GM23248 (cell line): ENCODE measurements around the gene SRSF11. TPM values are rescaled to one million over a fixed set of nuclear protein-coding genes. Genes with fewer than 3 reads are reported as not detected.

Experiments used
- DNase-seq: peaks from one replicate; pipeline ENCODE4 v3.0.0-alpha.2; 2015
- H2AFZ ChIP-seq: fragments of 200-600 bp; sonication (generic); 2 replicates; pipeline ENCODE4 v1.6.1; 2016; ENCODE audit warnings: antibody characterized with exemption
- H3F3A ChIP-seq: fragments of 200-600 bp; sonication (generic); 2 replicates; pipeline ENCODE4 v1.6.1; 2016; ENCODE audit warnings: mild to moderate bottlenecking, antibody characterized with exemption, mixed run types; ENCODE audit not compliant: insufficient read depth
- H3K27ac ChIP-seq: fragments of 200-600 bp; sonication (generic); 2 replicates; pipeline ENCODE4 v1.5.1; 2016; ENCODE audit warnings: mild to moderate bottlenecking
- H3K27me3 ChIP-seq: fragments of 200-600 bp; sonication (generic); replicated peaks from 2 replicates; pipeline ENCODE4 v1.6.1; 2016; ENCODE audit warnings: mild to moderate bottlenecking; ENCODE audit not compliant: insufficient read depth
- H3K36me3 ChIP-seq: fragments of 200-600 bp; sonication (generic); 2 replicates; pipeline ENCODE4 v1.6.1; 2016; ENCODE audit warnings: low read depth, mild to moderate bottlenecking
- H3K4me1 ChIP-seq: fragments of 200-600 bp; sonication (generic); 2 replicates; pipeline ENCODE4 v1.6.1; 2016; ENCODE audit warnings: mild to moderate bottlenecking; ENCODE audit not compliant: insufficient read depth
- H3K4me2 ChIP-seq: fragments of 200-600 bp; sonication (generic); one replicate; pipeline ENCODE4 v1.6.1; 2016; ENCODE audit warnings: mild to moderate bottlenecking; ENCODE audit not compliant: unreplicated experiment
- H3K4me3 ChIP-seq: fragments of 200-600 bp; sonication (generic); 2 replicates; pipeline ENCODE4 v1.5.1; 2016; ENCODE audit warnings: mild to moderate bottlenecking
- H3K79me2 ChIP-seq: fragments of 200-600 bp; sonication (generic); 2 replicates; pipeline ENCODE4 v1.6.1; 2016; ENCODE audit warnings: mild to moderate bottlenecking; ENCODE audit not compliant: insufficient read depth
- H3K9ac ChIP-seq: fragments of 200-600 bp; sonication (generic); 2 replicates; pipeline ENCODE4 v1.6.1; 2016; ENCODE audit warnings: mild to moderate bottlenecking
- H3K9me2 ChIP-seq: fragments of 200-600 bp; sonication (generic); 2 replicates; pipeline ENCODE4 v1.6.1; 2016; ENCODE audit warnings: mixed run types, mild to moderate bottlenecking, moderate library complexity; ENCODE audit not compliant: insufficient read depth
- H3K9me3 ChIP-seq: fragments of 200-600 bp; sonication (generic); one replicate; pipeline ENCODE4 v1.6.1; 2017; ENCODE audit warnings: low read depth
- H4K20me1 ChIP-seq: fragments of 200-600 bp; sonication (generic); 2 replicates; pipeline ENCODE4 v1.6.0; 2016; ENCODE audit not compliant: insufficient read depth
- EZH2 ChIP-seq: fragments of 200-600 bp; sonication (generic); IDR thresholded peaks from 2 replicates; pipeline ENCODE4 v1.6.1; 2018; ENCODE audit warnings: antibody characterized with exemption, mild to moderate bottlenecking; ENCODE audit not compliant: insufficient read depth, poor library complexity, severe bottlenecking
- EZH2phosphoT487 ChIP-seq: fragments of 200-600 bp; sonication (generic); IDR thresholded peaks from 2 replicates; pipeline ENCODE4 v1.6.1; 2018; ENCODE audit warnings: antibody characterized with exemption, moderate library complexity, mild to moderate bottlenecking, low read depth; ENCODE audit not compliant: insufficient read depth
- WGBS, 2 experiments: methylation state at CpG; one replicate each; pipeline ENCODE4 v1.1.6; 2015 to 2017; ENCODE audit warnings: low lambda C conversion rate in 2 of 2, low coverage in 1 of 2; ENCODE audit errors: missing lambda C conversion rate in 2 of 2; 5-methylcytosine and 5-hydroxymethylcytosine counted together
- in situ Hi-C: fragments of 300-500 bp; cut with MboI; formaldehyde crosslinking; loops from 2 replicates; pipeline ENCODE4 v1.15.0; 2020
- polyA plus RNA-seq: library from polyadenylated mRNA; unstranded; fragments of >200 nt; fragmentation: Nextera tagmentation; extraction: Ambion mirVana; gene quantifications from 2 replicates; pipeline ENCODE4 v1.2.1, GENCODE V29; 2016
- total RNA-seq: library from RNA; depleted of rRNA; stranded (reverse); fragments of >200 nt; shearing (Covaris generic); gene quantifications from 2 replicates; pipeline ENCODE4 v1.2.3, GENCODE V29; 2014

SRSF11 gene
- total and polyA plus RNA-seq, 2 experiments from 2014 or later, result 110 to 157 TPM

DNA sequence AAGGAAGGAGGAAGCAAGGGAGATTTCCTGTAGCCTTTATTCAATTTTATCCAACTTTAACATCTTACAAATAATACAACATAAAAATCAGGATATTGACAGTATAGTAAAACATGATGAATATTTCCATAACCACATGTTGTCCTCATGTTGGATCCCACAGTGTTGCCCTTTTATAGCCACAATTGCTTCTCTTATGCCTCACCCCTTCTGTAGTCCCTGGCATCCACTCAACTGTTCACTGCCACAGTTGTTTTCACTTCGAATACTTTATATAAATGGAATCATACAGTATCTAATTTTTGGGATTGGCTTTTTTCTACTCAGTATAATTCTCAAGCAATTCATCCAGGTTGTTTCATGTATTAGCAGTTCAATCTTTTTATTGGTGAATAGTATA, 44.8 kb downstream of the SRSF11 start:
- H3K9ac ChIP-seq, result no peak overlapping the region
- no peaks in the 10 kb centered on the region for H3K27me3 ChIP-seq
- peaks cover 2% of the 10 kb centered on the region; the same call in 1 of the 2 replicates for H3F3A ChIP-seq
- H2AFZ ChIP-seq, result no peak overlapping the region
- no peak for DNase-seq
- H3K4me3 ChIP-seq, result no peak overlapping the region
- in situ Hi-C loops, result no loop called here
- H3K9me3 ChIP-seq, result no peaks in the 10 kb centered on the region
- no peak overlapping the region for H3K4me2 ChIP-seq
- no peaks in the 10 kb centered on the region for H4K20me1 ChIP-seq
- H3K79me2 ChIP-seq, result no peaks in the 10 kb centered on the region
- no peaks in the 10 kb centered on the region for H3K4me1 ChIP-seq
- TF ChIP-seq EZH2phosphoT487 (no peak), EZH2 (no peak)
- H3K36me3 ChIP-seq, result peaks cover 30% of the 10 kb centered on the region
- WGBS, 2 experiments, result 100% methylated on average over 1 of the region's 1 CpG
- no peaks in the 10 kb centered on the region for H3K9me2 ChIP-seq
- no peak overlapping the region for H3K27ac ChIP-seq

DNA sequence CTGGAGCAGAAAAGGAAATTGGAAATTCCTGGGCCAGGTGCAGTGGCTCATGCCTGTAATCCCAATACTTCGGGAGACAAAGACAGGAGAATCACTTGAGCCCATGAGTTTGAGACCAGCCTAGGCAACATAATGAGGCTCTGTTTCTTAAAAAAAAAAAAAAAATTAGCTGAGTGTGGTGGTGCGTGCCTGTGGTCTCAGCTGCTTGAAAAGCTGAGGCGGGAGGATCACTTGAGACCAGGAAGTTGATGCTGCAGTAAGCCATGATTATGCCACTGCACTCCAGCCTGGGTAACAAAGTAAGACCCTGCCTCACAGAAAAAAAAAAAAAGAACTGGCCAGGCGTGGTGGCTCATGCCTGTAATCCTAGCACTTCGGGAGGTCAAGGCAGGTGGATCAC, 56.7 kb downstream of the SRSF11 start:
- in situ Hi-C loops, result no loop called here
- 92 to 99% methylated on average over 5 of the region's 5 CpGs for WGBS, 2 experiments

DNA sequence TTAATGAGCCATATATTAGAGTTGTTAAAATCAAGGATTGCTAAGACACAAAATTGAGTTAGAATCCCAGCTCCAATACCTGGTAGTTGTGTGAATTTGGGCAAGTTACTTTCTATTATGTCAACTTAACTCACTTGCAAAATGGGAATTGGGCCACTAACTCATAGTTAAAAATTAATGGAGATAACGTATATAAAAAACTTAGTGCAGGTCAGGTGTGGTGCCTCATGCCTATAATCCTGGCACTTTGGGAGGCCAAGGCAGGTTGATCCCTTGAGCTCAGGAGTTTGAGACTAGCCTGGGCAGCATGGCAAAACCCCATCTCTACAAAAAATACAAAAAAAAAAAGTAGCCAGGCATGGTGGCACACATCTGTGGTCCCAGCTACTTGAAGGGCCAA, 57.5 kb downstream of the SRSF11 start:
- Histone ChIP-seq H3K9me2 (no peaks in the 10 kb centered on the region), H3K36me3 (peaks cover 10% of the 10 kb centered on the region), H3F3A (no peaks in the 10 kb centered on the region), H3K4me2 (no peak overlapping the region), H3K27ac (no peak overlapping the region), H3K4me1 (peaks cover 5% of the 10 kb centered on the region; the same call in 1 of the 2 replicates), H3K27me3 (no peaks in the 10 kb centered on the region), H3K9ac (no peak overlapping the region), H3K4me3 (no peak overlapping the region), H3K9me3 (no peaks in the 10 kb centered on the region), H4K20me1 (no peaks in the 10 kb centered on the region), H2AFZ (no peak overlapping the region), H3K79me2 (peaks cover 6% of the 10 kb centered on the region; the same call in 1 of the 2 replicates)
- no peak for TF ChIP-seq EZH2
- no peak for TF ChIP-seq EZH2phosphoT487
- DNase-seq, result no peak
- in situ Hi-C loops, result no loop called here
- WGBS, 2 experiments, result 88 to 100% methylated on average over 1 of the region's 1 CpG

More for the DNA sequence above, 56.7 kb downstream of the SRSF11 start:
- Histone ChIP-seq H3K9me2 (no peaks in the 10 kb centered on the region), H2AFZ (no peak overlapping the region), H3K36me3 (peaks cover 10% of the 10 kb centered on the region), H4K20me1 (no peaks in the 10 kb centered on the region), H3K4me2 (no peak overlapping the region), H3K9me3 (no peaks in the 10 kb centered on the region), H3K9ac (no peak overlapping the region), H3K79me2 (peaks cover 10% of the 10 kb centered on the region; the same call in 1 of the 2 replicates), H3K27ac (no peak overlapping the region), H3K4me1 (peaks cover 5% of the 10 kb centered on the region; the same call in 1 of the 2 replicates), H3K27me3 (no peaks in the 10 kb centered on the region), H3K4me3 (no peak overlapping the region), H3F3A (no peaks in the 10 kb centered on the region)
- no peak for DNase-seq
- no peak for TF ChIP-seq EZH2phosphoT487
- TF ChIP-seq EZH2, result no peak

DNA sequence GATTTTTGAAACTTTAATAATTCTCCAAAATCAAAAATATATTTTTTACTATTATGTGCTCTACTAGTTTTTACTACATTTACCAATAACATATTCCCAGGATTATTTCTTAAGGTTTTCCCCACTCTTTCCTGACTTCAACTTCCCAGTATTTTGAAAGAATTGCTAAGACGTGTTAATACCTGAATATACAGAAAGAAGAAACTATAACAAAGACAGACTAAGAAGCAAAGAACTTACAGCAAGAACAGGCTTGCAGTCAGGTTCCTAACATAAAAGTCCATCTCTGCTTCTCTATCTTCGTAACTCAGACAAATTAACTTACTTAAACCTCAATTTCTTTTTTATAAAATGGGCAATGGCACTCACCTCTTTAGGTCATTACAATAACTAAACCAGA, 63.2 kb downstream of the SRSF11 start:
- in situ Hi-C loops, result no loop called here
- H3K27ac ChIP-seq, result no peak overlapping the region
- 96 to 100% methylated on average over 2 of the region's 2 CpGs for WGBS, 2 experiments

More for the DNA sequence above, 63.2 kb downstream of the SRSF11 start:
- Histone ChIP-seq H3K79me2 (peaks cover 17% of the 10 kb centered on the region; the same call in 1 of the 2 replicates), H4K20me1 (no peaks in the 10 kb centered on the region), H3K27me3 (no peaks in the 10 kb centered on the region), H3K9me3 (no peaks in the 10 kb centered on the region), H2AFZ (no peak overlapping the region), H3K4me1 (no peaks in the 10 kb centered on the region), H3K4me3 (no peak overlapping the region), H3K9me2 (no peaks in the 10 kb centered on the region), H3K9ac (no peak overlapping the region), H3K36me3 (peaks cover 9% of the 10 kb centered on the region; the same call in 1 of the 2 replicates), H3F3A (no peaks in the 10 kb centered on the region), H3K4me2 (no peak overlapping the region)
- TF ChIP-seq EZH2, result no peak
- TF ChIP-seq EZH2phosphoT487, result no peak
- DNase-seq, result no peak
